Measurements from ENCODE around the gene KCNMB1. TPM values are rescaled to one million over a fixed set of nuclear protein-coding genes. Genes with fewer than 3 reads are reported as not detected.

KCNMB1 gene
- total RNA-seq, 6 experiments from 2014 or later: 0.10 to 0.27 (median 0.25) TPM; not detected in 1

- Histone ChIP-seq H3K4me1 (no peaks in the 10 kb centered on the region), H3K36me3 (no peaks in the 10 kb centered on the region), H3K4me3 (no peak overlapping the region), H3K27ac (no peak overlapping the region), H3K27me3 (no peaks in the 10 kb centered on the region), H3K9me3 (no peaks in the 10 kb centered on the region)
- 77% methylated on average over 6 of the region's 6 CpGs for WGBS (ENCODE audit: insufficient coverage, low coverage, low lambda C conversion rate, missing lambda C conversion rate)
- DNase-seq: no peak
- no peak for ATAC-seq
- TF ChIP-seq CTCF (IDR thresholded peaks at IDR 0.05) (no peak), POLR2A (IDR thresholded peaks at IDR 0.05) (no peak)
- intact Hi-C loops (cut with DNase I): loop anchor here in 1 of 2 donors (10.0 kb wide), 1 partner anchor 190 kb away; no protein-coding TSS in a partner anchor
Observed at GRCh38 chr5:170414786-170415185, 25.6 kb upstream of the KCNMB1 start.

GRCh38 chr5:170413897-170414296 lies 24.7 kb upstream of the KCNMB1 start:
- no peaks in the 10 kb centered on the region for H3K9me3 ChIP-seq
- no peaks in the 10 kb centered on the region for H3K4me1 ChIP-seq
- H3K27me3 ChIP-seq: no peaks in the 10 kb centered on the region
- no peak for TF ChIP-seq POLR2A (IDR thresholded peaks at IDR 0.05)
- TF ChIP-seq CTCF (IDR thresholded peaks at IDR 0.05): no peak
- intact Hi-C loops (cut with DNase I): loop anchor here in 1 of 2 donors (10.0 kb wide), 1 partner anchor 189 kb away; no protein-coding TSS in a partner anchor
- WGBS (ENCODE audit: insufficient coverage, low coverage, low lambda C conversion rate, missing lambda C conversion rate): 69% methylated on average over 2 of the region's 3 CpGs
- no peak overlapping the region for H3K27ac ChIP-seq
- no peak overlapping the region for H3K4me3 ChIP-seq
- no peak for ATAC-seq
- no peak for DNase-seq
- H3K36me3 ChIP-seq: no peaks in the 10 kb centered on the region

- Histone ChIP-seq H3K27ac (no peak overlapping the region), H3K36me3 (no peaks in the 10 kb centered on the region), H3K27me3 (no peaks in the 10 kb centered on the region), H3K4me1 (no peaks in the 10 kb centered on the region), H3K9me3 (no peaks in the 10 kb centered on the region), H3K4me3 (no peak overlapping the region)
- ATAC-seq (no peak), DNase-seq (no peak)
- 69% methylated on average over 3 of the region's 3 CpGs for WGBS (ENCODE audit: insufficient coverage, low coverage, low lambda C conversion rate, missing lambda C conversion rate)
- TF ChIP-seq POLR2A (IDR thresholded peaks at IDR 0.05) (no peak), CTCF (IDR thresholded peaks at IDR 0.05) (no peak)
- intact Hi-C loops (cut with DNase I): loop anchor here in 1 of 2 donors (10.0 kb wide), 1 partner anchor 186 kb away; no protein-coding TSS in a partner anchor
Observed at GRCh38 chr5:170411100-170411499, 21.9 kb upstream of the KCNMB1 start.

GRCh38 chr5:170410401-170410800 lies 21.2 kb upstream of the KCNMB1 start:
- TF ChIP-seq CTCF (IDR thresholded peaks at IDR 0.05): no peak
- TF ChIP-seq POLR2A (IDR thresholded peaks at IDR 0.05): no peak
- Histone ChIP-seq H3K27me3 (no peaks in the 10 kb centered on the region), H3K4me1 (no peaks in the 10 kb centered on the region), H3K4me3 (no peak overlapping the region), H3K36me3 (no peaks in the 10 kb centered on the region), H3K27ac (no peak overlapping the region), H3K9me3 (no peaks in the 10 kb centered on the region)
- DNase-seq (no peak), ATAC-seq (no peak)
- intact Hi-C loops (cut with DNase I): loop anchor here in 1 of 2 donors (10.0 kb wide), 1 partner anchor 186 kb away; no protein-coding TSS in a partner anchor
- no CpG with 5 or more reads among the region's 2 CpGs for WGBS (ENCODE audit: insufficient coverage, low coverage, low lambda C conversion rate, missing lambda C conversion rate)
